HEK293T (cell line): ENCODE results near the gene MAGEF1.

Experiments used
- ARNT ChIP-seq: fragments of 450-650 bp; IDR thresholded peaks from 2 replicates; pipeline ENCODE4 v1.6.1; 2017; ENCODE audit warnings: mild to moderate bottlenecking
- SP1 ChIP-seq: fragments of 450-650 bp; IDR thresholded peaks from 2 replicates; pipeline ENCODE4 v1.6.1; 2017
- SUZ12 ChIP-seq: fragments of 450-650 bp; IDR thresholded peaks from 2 replicates; pipeline ENCODE4 v1.6.1; 2016; ENCODE audit warnings: mild to moderate bottlenecking

GRCh38 chr3:184687363-184688015, 24.4 kb downstream of the MAGEF1 start:
- no peak for TF ChIP-seq ARNT
- TF ChIP-seq SUZ12 = no peak
- no peak for TF ChIP-seq SP1
